Nucleus accumbens (tissue), 56 donors: Measurements from ENCODE around the gene ANKRD39.

Source experiments
- DNase-seq, 56 donors: peaks; one replicate each; lab custom pipeline; 2025; lab: John Stamatoyannopoulos, UW

The ANKRD39 gene

DNA sequence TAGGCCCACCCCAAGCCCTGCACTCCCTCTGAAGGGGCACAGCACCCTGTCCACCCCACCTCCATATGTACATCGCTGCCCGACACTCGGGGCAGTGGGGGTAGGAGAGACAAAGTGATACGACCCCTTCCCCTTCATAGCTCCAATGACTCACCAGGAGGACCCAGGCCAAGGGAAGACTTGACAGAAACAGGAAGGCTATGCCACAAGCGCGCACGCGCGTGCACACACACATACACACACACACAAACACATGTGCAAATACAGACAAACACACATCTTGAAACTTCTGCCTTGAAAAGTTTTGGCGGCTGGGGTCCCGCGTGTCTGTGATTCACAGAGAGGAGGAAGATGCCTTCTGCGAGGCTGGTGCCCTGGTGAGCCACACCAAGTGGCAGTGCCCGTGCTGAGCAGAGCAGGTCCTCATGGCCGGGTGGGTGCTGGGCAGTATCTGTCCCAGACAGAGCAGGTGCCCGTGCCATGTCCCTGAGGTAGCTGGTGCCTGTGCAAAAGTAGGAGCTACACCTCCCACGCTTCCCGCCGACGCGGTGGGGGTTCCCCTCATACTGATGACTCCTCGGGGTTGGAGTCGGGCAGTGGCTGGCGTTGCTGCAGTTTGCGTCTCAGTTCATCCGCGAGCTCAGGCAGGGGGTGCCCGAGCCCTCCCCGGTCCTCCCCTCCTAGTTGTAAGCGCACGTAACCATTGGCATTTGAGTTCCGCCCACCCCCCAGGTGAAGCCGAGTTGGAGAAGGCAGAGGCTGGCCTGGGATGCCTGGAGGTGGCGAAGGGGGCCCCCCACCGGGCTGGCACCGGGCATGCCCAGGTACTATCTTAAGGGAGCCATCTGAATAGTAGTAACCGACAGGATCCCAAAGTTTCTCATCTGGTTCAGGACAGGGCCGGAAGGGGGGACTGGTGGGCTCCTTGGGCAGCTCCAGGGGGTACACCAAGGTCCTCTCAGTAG lies 2.5 kb upstream of the ANKRD39 start:
- peak in 4 of 56 donors; percentile 13 to 43 (median 25) for DNase-seq

- DNase-seq = no peak
Measured at GRCh38 chr2:96859681-96860064, 1.9 kb upstream of the ANKRD39 start.

- peak in 13 of 56 donors; percentile 19 to 69 (median 37) for DNase-seq
Measured at GRCh38 chr2:96859099-96859649, 1.4 kb upstream of the ANKRD39 start.

DNA sequence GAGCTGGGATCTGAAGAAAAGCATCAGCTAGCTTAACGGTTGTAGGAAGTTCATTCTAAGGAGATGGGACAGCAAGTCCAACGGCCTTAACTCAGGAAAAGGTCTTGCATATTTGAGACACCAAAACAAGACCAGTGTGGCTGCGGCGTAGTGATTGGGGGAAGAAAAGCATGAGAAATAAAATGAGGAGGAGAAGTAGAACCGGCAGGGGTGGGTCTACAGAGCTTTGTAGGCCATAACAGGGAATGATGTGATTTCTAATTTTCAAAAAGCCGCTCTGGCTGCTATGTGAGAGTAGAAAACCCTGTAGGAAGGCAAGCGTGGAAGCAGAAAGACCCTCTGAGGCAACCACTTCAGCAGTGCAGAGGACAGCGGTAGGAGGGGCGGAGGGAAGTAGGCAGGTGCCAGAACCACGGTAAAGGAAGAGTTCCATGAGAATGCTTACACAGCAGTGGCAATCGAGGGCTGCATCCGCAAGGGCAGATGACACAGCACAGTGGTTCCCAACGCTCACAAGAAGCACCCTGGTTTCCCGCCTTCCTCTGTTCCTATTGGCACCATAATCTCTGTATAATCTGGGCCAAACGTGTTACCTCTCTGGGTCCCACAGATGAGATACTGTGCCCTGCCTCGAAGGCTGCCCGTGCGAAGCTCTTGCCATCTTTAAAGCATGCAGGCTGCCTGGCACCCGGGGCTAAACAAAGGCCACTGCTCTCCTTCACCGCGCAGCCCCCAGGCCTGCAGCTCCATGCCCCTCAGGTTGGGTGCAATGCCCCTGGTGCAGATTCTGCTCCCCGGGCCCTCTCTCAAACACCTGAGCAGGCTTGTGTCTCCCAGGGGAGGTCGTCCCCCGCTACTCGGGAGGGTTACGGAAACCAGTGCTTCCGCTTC lies 795 bp downstream of the ANKRD39 start:
- DNase-seq = peak in 16 of 56 donors; percentile 29 to 75 (median 50)

- DNase-seq = no peak
Measured at GRCh38 chr2:96853321-96853720, 4.5 kb downstream of the ANKRD39 start.

DNA sequence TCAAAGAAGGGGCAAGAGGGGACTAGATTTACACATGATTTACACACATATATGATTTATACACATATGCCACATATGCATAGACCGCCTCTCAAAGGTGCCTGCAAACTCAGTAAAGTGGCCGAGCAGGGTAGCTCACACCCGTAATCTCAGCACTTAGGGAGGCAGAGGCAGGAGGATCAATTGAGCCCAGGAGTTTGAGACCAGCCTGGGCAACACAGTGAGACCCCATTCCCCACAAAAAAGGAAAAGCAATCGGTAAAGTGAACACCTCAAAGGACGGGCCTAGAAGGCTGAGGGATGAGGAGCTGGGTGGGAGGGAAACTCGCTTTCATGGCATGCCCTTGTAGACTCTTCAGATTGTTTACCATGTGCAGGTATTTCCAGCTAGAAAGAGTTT lies 5.1 kb downstream of the ANKRD39 start:
- no peak for DNase-seq

GRCh38 chr2:96848264-96848663 lies 9.6 kb downstream of the ANKRD39 start:
- DNase-seq = no peak

DNA sequence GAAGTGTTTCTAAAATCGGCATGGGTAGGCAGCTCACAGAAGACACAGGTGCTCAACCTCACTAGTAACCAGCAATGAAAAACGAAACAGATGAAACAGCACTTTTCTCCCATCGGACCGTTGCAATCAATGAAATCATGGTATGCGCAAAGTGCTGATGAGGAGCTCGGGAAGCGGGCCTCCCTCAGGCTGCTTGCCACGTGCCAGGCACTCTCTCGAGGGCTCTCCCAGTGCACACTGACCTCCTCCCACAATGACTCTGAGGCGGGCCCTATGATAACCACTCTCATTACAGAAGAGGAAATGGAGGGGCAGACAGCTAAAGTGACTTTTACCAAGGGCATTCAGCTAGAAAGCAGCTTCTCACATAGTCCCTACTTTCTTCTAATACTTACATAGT lies 10.2 kb downstream of the ANKRD39 start:
- DNase-seq = no peak

GRCh38 chr2:96846825-96847224 lies 11.0 kb downstream of the ANKRD39 start:
- no peak for DNase-seq

DNA sequence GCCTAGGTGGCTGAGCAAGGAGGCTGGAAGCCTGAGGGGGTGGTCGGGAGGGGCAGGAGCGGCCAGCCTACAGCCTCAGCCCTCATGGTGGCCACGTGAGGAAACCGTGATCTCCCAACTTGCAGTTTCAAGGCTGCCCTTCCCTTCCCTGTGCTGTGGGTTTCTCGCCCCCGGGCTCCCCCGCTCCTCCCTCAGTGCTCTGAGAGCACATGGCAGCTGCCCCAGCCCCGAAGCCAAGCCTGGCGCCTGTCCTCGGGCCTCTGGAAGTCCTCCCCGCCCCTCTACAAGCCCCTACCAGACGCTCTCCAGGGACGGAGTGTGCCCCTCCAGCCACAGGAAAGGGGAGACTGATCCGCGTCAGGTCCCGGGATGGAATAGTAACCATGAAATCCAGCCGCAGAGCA lies 13.4 kb downstream of the ANKRD39 start:
- no peak for DNase-seq

DNA sequence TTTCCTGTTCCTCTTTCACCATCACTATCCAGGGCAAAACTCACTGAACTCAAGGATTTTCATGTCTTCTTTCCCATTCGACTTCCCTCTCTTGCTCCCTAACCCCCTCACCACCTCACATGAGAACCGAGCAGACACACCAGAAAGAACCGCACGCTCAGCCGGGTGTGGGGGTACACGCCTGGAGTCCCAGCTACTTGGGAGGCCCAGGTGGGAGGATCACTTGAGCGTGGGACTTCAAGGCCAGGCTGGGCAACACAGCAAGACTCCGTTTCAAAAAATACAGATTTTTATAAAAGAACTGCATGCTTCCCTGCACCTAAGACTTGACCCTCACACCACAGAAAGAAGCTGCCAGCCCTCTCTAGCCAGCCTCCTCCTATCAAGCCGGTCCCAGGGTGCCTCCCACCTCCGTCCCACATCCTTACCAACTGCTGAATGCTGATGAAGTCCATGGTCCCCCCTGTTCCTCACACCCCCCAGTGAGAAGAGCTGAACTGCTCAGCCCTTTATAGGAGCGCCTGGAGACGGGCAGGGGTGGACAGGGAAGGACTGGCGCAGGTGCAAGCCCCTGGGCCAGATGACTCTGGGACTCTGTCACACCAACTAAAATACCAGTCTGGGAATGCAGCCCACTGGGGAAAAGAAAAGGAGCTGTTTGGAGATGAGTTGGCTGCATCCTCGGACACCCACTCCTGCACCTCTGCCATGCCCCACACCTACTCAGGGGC lies 14.1 kb downstream of the ANKRD39 start, which contains the start of gene ANKRD23:
TSS of gene ANKRD23 (minus strand) at position 484 of the 731 bp plus-strand sequence. CDS start at position 455, 29 bp downstream.
- DNase-seq = no peak

DNA sequence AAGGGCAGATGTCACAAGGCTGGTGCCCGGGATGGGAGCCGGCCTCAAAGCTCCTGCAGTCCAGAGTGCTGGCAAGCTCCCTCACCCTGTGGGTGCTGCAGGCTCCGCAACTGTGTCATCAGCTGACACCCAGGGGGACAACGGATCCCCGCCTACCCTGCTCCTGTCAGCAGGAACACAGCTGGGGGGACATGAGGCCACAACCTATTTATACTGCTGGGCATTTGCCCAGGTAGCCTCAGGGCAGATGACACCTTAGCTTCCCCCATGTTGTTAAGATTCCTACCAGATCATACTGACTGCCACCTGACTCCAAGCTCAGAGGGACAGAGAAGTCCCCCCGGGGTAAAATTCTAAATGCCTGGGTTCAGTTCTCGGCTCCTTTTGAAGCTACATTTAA lies 15.2 kb downstream of the ANKRD39 start:
- no peak for DNase-seq

GRCh38 chr2:96841701-96842495 lies 15.9 kb downstream of the ANKRD39 start:
- no peak for DNase-seq

- no peak for DNase-seq
Measured at GRCh38 chr2:96839875-96840850, 17.7 kb downstream of the ANKRD39 start.

DNA sequence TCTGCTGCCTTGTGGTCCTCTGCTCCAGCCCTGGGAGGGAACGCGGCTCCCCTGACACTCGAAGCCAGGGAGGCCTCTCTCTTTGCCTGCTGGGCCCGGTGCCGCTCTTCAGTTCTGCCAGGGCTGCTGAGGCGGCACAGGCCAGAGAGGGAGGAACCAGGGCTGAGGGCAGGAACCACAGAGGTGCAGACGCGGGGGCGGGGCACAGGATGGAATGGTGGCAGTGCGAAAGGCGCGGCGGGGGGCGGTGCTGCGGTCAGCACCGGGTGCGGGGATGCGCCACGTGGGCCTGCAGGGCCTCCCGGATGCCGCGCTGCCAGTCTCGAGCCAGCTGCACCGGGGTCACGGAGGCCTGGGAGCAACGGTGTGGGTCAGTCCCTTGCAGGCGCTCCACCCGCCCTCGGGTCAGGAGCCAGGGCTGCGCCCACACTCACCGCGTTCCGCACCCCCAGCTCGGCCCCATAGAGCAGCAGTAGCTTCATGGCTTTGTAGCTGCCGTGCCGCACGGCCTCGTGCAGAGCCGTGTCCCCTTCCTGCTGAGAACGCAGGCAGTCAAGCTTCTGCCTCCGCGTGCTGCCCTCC lies 18.4 kb downstream of the ANKRD39 start:
- DNase-seq = no peak

GRCh38 chr2:96838345-96839292 lies 19.2 kb downstream of the ANKRD39 start:
- DNase-seq = no peak

GRCh38 chr2:96837575-96837974 lies 20.2 kb downstream of the ANKRD39 start:
- no peak for DNase-seq
